NT2/D1 (cell line): ENCODE measurements around the gene ANKRD50.

ENCODE experiments used
- YY1 ChIP-seq: IDR thresholded peaks from 2 replicates; pipeline ENCODE4 v1.6.1; 2011; ENCODE audit not compliant: insufficient read length, insufficient read depth
- ZNF274 ChIP-seq: IDR thresholded peaks from 2 replicates; pipeline ENCODE4 v1.6.1; 2011; ENCODE audit warnings: mild to moderate bottlenecking, low read depth, low read length

GRCh38 chr4:124632439-124632838 lies 80.1 kb downstream of the ANKRD50 start:
- TF ChIP-seq YY1 = no peak
- TF ChIP-seq ZNF274 = no peak
